WTC11 (cell line): ENCODE data around the gene PSD.

ENCODE experiments used
- ATF3 ChIP-seq: sonication (generic); formaldehyde crosslinking; conservative IDR thresholded peaks from 2 replicates; pipeline ENCODE4 v1.8.1; 2022; ENCODE audit warnings: mild to moderate bottlenecking, missing genetic modification reagents
- CTCF ChIP-seq: fragments of 200-600 bp; IDR thresholded peaks from 2 replicates; pipeline ENCODE4 v1.8.0; 2022; ENCODE audit warnings: antibody characterized with exemption
- IRF2 ChIP-seq: sonication (generic); formaldehyde crosslinking; IDR thresholded peaks from 2 replicates; pipeline ENCODE4 v1.8.0; 2022; ENCODE audit warnings: low read depth, missing genetic modification reagents, borderline replicate concordance
- MAX ChIP-seq: sonication (generic); formaldehyde crosslinking; IDR thresholded peaks from 2 replicates; pipeline ENCODE4 v1.8.0; 2022; ENCODE audit warnings: mild to moderate bottlenecking, missing genetic modification reagents
- NR3C1 ChIP-seq: sonication (generic); formaldehyde crosslinking; conservative IDR thresholded peaks from 2 replicates; pipeline ENCODE4 v1.8.1; 2023; ENCODE audit warnings: low read depth, mild to moderate bottlenecking, missing genetic modification reagents
- USF2 ChIP-seq: sonication (generic); formaldehyde crosslinking; IDR thresholded peaks from 2 replicates; pipeline ENCODE4 v1.8.1; 2023; ENCODE audit warnings: mild to moderate bottlenecking, missing genetic modification reagents, moderate library complexity
- ZNF121 ChIP-seq: sonication (generic); formaldehyde crosslinking; IDR thresholded peaks from 2 replicates; pipeline ENCODE4 v1.8.0; 2023; ENCODE audit warnings: missing genetic modification reagents

GRCh38 chr10:102419269-102420180 is 940 bp upstream of the PSD start:
- TF ChIP-seq CTCF (no peak), MAX (CRISPR knock-in tag) (peak; percentile 73; the same call in 1 of the 2 replicates), ATF3 (CRISPR knock-in tag) (no peak), NR3C1 (no peak), IRF2 (CRISPR knock-in tag) (no peak), USF2 (CRISPR knock-in tag) (peak; percentile 76), ZNF121 (CRISPR knock-in tag) (no peak)
